ENCODE data around the gene GOLPH3L. TPM values are rescaled to one million over a fixed set of nuclear protein-coding genes. Genes with fewer than 3 reads are reported as not detected.

The GOLPH3L gene
- 16.2 and 16.6 TPM in 2 replicates for total RNA-seq

DNA sequence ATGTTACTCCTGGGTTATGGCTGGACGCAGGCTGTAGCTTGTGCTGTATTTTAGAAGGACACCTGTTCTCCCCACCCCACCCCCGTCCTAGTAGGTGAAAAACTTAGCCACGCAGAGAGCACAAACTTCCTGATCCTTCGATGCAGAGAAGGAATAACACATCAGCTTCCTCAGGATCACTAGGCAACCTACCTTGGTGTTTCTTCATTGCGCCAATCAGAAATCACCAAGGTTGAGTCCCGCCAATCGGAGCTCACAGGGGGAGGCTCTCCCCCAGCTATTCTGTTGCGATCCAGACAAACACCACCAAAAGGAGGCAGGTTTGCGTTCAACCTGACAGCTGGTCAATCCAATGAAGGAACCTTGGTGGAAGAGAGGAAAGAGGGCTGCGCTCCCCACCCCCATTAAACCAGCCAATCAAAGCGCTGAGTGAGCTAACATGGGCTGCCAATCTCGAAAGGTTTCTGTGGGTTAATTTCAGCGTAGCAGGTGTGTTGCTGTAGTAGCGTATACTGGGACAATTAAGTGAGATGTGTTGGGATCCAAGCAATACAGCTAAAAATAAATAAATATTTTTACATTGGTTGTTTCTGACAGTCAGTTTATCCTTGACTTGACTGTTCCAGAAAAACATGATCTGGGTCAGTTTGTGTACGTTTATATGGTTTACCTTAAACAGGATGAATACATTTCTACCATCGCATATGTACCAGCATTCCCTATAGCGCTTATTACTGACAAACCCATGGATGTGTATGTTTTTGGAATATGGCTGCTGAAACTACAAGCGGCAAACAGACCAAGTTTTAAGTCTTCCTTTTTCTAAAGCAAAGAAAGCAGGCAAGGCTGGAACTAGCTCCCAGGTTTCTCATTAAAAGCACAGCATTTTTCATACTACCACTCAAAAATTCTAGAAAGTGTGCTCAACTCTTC, at the start of gene GOLPH3L:
GOLPH3L (minus strand) TSS at position 160 of the 933 bp plus-strand sequence. CDS start 2,316 bp downstream, outside the sequence.

DNA sequence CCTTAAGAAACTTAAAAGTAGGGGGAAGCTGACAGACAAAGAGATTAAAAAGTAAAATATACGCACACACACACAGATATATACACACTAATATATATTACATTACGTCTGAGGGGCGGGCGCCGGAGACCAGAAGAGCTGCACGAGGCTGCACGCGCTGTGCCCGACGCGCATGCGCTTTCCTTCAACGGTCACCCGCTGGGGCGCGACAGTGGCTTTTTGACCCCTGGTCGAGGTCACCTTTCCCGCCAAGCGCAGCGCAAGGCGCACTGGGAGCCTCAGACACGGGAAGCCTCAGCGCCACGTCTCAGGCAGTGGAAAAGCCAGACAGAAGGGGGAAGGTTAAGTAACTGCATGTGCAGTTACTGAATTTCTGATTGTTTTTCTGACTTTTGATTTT, 23.7 kb upstream of the GOLPH3L start, which contains the start of gene HORMAD1:
HORMAD1 (minus strand) TSS at position 193 of the 400 bp plus-strand sequence. CDS start 1,390 bp downstream, outside the sequence.

DNA sequence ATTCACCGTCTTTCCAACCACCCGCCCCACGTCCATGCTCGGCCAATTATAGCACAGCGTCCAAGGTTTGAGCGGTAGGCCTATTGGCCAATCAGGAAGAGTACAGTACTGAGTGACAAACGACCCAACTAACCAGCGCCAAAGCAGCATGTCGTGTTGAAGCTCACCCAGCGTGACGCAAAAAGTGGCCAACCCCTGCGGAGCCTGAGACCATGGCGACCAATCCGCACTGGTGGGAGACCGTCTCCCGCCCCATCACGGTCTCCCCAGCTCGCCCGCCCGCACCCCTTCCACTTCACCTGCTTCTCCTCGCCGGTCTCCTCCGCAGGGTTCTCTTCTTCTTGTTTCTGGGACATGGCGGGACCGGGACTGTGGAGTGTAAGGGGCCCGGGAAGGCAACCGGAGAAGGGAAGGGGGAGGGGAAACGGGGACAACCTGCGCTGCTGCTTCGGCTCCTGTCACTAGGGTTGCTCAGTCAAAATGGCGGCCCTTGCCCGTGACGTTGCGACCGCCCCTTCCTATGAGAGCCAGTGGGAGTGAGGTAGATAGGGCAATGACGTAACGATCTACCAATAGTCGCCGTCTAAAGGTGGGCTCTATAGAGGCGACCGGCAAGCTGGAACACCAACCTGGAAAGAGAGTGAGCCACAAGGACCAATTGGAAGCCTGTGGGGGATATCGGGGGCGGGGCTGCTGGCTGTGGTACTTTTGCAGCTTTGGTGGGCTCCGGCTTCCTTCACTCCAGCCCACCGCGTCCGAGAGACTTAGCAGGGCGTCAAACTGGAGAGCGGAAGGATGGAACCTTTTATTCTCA, 67.6 kb downstream of the GOLPH3L start, which contains the start of gene ENSA:
ENSA (minus strand) TSS at position 498 of the 814 bp plus-strand sequence; CDS start at position 356, 142 bp downstream.

Other genes starting within 250 kb of the GOLPH3L start
- gene TARS2, start 209.7 kb downstream of the GOLPH3L start, total RNA-seq = 9.2 and 16.5 TPM in 2 replicates
- 17.6 and 32.3 TPM in 2 replicates for gene ECM1, start 189.0 kb downstream of the GOLPH3L start, total RNA-seq
- gene FALEC, start 181.4 kb downstream of the GOLPH3L start, total RNA-seq = not detected in 2 replicates
- 51.5 and 71.5 TPM in 2 replicates for gene ADAMTSL4, start 147.7 kb downstream of the GOLPH3L start, total RNA-seq
- gene MCL1, start 117.5 kb downstream of the GOLPH3L start, total RNA-seq = 158 and 211 TPM in 2 replicates
- 34.6 and 138 TPM in 2 replicates for gene ENSA, start 67.5 kb downstream of the GOLPH3L start, total RNA-seq
- not detected in 2 replicates for gene HORMAD1, start 23.7 kb upstream of the GOLPH3L start, total RNA-seq
- gene CTSS, start 68.6 kb upstream of the GOLPH3L start, total RNA-seq = 0.35 and 0.85 TPM in 2 replicates
- gene CTSK, start 111.1 kb upstream of the GOLPH3L start, total RNA-seq = 31.5 and 94.4 TPM in 2 replicates
- gene ARNT, start 179.4 kb upstream of the GOLPH3L start, total RNA-seq = 27.7 and 30.5 TPM in 2 replicates
- gene CTXND2, start 190.0 kb upstream of the GOLPH3L start, total RNA-seq = not detected in 2 replicates
- gene SETDB1, start 229.2 kb upstream of the GOLPH3L start, total RNA-seq = 16.7 and 21.9 TPM in 2 replicates